Kidney tubule cell (primary cell): Measurements from ENCODE around the gene USP3.

ENCODE experiments used
- DNase-seq: peaks from one replicate; pipeline ENCODE4 v3.0.0-alpha.2; 2018; ENCODE audit warnings: low spot score

The USP3 gene

DNA sequence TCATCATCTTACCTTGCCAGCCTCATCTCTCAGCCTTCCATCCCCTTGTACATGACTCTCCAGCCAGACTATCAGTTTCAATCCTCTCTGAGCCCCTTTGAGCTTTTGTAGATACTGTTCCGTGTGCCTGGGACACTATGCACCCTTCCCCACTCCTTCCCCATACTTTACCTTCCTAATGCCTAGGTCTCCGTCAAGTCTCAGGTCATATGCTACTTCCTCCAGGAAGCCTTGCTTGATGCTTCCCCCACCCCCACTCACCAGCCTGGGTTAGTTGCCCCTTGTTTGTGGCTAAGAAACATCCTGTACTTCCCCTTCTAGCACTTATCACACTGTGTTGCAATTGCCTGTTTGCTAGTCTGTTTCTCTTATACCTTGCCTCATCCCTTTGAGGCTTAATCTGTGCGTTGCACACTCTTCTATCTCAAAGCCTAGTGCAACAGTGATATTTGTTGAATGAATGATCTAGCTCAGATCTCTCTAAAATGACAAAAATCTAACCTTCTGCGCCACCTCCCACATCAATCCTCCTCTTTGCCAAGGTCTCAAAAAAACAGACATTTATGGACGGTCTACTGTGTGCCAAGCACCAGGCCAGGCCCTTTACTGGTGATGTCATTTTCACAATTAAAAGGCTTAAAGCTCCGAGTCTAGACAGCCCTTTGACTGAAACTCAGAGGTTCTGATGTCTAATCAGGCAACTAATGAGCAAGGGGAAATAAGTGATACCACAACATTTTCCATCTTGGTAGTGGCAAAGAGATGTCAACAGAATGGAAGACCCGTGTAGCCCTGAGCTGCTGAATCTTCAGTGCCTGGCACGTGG is 6.5 kb upstream of the USP3 start:
- DNase-seq, result no peak

GRCh38 chr15:63499175-63499549 is 5.2 kb upstream of the USP3 start:
- DNase-seq, result no peak

DNA sequence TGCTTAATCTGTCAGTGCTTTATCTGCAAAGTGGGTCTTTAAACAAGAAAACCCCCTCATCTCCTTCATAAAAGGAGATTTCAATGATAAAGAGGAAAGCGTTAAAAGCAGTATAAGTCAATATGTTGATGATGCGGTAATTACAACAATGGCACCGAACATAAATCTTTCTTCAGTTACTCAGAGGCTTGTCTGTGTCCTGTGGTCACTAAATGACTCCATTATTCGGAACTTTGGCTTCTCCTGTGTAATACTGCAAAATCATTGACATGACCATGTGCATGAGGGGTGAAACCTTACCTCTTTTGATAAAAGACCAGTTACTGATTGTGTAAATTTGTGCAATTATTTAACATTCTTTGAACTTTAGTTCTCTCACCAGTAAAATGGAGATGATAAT is 4.8 kb upstream of the USP3 start:
- DNase-seq, result peak; percentile 39

DNA sequence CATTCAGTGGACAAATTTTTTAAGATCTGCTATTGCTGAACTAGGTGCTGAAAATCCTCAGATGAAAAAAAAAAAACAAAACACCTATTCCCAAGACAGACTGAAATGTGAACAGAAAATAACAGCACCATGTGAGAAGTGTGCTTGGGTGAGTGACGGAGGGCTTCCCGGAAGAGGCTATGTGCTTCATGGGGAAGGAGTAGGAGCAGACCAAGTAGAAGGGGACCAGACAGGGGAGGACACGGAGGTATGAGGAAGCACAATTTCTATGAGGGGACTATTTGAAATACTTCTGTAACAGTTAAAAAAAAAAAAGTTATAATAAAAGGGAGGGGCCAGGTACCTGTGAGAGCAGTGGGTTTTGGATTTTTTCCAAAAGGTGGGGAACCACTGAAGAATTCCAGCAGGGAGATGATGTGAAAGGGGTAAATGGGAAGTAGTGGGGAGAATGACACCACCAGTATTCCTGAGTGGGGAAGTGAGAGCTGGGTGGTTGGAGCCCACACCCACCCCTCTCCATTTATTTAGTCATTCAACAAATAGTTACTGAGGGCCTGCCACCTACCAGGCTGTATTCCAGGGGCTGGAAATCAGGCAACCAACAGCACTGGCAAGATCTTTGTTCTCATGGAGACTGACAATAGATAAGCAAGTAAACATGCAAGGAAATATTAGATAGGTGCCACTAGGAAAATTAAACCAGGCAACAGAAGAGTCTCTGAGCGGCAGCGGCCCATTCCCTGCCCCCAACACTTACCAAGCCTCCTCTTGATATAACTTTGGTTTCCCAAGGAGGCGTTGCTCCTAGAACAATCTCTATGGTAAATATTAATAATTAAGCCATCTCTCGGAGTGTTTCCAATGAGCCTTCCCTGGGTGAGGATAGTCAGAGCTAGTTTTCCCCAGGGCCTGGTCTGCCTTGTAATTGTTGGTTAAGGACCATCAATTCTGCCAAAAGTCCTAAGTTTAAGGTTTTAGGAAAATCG is 3.8 kb upstream of the USP3 start:
- peak; percentile 79 for DNase-seq

DNA sequence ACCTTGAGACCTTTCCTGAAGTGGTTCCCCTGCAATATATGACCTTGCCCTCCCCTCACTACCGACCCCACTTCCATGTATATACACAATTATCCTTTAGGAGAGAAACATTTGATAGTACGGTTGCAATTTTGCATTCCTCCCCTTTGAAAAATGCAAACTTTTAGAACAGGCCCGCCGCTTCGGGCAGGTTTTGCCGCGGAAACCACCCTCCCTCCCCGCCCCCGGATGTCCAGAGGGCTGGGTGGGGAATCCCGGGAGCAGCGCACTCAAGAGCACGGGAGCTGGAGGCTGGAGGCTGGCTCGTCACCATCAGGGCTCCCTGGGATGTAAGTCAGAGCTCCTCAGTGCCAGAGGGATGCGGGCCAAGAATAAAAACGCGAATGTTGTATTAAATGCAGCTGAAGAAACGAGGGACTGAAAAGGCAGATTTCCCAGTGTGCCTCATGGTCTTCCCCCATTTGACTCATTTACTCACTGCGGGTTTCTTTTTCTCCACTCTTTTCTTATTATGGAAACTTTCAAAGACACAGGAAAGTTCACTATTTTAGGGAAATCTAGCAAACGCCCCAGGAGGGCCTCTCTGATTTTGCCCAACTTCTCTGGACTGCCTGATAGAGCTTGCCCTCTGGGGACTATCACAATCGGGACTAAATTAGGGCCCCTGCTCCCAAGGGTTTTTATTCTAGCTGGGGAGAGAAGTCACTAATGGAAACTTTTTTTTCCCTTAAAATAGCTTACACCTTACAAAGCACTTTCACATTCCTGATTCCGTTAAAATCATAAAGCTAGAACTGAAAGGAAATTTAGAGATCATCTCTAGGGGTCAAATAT is 2.9 kb upstream of the USP3 start:
- DNase-seq, result peak; percentile 87

- peak; percentile 40 for DNase-seq
Measured at GRCh38 chr15:63502137-63502766, 2.1 kb upstream of the USP3 start.

DNA sequence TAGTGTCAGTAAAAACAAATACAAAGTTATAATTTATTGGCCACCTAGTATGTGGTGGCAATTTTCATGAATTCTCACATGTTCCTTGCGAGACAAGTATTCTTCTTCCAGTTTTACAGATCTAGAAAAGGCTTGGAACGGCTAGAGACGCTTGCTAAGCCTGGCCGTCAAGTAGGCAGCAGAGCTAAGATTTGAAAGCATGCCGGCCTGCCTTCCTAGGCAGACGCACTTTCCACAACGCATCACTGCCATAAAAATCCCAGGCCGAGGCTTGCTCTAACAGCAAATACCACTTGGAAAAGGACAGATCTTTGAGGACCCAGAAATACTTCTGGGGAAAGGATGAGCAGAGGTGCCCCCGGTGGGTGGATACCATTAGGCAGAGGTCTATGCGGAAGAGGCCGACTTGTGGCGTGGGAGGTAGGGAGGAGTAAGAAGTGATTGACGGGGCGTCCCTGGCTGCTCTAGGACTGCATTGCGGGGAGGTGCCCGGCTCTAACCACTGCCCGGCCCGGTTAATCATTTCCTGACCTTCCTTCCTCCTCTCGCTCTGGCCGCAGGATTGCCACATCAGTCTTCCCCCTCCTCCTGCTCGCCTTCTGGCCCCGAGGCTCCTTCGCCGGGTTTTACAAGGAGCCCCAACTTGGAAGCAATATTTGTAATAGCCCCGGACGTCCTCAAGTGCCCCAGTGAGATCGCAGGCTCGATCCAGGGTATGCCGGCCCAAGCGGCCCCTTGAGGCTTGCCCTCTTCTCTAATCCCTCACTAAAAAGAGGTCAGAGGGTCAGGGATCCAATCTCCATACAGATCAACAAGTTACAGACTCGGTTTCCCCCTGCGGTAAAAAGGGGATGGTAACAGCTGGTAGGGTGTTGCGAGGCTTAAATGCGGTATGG is 1.3 kb upstream of the USP3 start:
- peak; percentile 99 for DNase-seq

DNA sequence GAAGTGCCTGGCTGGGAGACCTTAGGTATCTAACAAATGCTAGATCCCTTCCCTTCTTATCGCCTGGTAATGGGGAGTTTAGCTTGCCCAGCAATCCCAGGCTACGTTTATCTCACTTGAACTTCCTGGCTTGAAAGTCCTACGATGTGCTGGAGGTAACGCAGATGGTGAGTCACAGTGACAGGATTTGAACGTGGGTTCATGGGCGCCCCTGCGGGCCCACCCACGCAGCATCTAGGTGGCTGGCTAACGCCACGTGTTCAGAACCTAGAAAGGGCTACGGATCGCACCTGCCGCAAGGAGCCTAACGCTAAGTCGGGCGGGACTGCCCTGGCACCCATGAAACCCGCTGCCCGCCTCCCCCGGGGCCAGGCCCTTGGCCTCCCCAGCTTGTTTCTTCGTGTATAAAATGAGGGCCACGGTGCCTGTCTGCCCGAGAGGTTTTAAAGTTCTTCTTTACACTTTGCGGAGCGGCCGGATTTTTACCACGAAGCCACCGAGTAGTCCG is 600 bp upstream of the USP3 start:
- DNase-seq, result peak; percentile 95

DNA sequence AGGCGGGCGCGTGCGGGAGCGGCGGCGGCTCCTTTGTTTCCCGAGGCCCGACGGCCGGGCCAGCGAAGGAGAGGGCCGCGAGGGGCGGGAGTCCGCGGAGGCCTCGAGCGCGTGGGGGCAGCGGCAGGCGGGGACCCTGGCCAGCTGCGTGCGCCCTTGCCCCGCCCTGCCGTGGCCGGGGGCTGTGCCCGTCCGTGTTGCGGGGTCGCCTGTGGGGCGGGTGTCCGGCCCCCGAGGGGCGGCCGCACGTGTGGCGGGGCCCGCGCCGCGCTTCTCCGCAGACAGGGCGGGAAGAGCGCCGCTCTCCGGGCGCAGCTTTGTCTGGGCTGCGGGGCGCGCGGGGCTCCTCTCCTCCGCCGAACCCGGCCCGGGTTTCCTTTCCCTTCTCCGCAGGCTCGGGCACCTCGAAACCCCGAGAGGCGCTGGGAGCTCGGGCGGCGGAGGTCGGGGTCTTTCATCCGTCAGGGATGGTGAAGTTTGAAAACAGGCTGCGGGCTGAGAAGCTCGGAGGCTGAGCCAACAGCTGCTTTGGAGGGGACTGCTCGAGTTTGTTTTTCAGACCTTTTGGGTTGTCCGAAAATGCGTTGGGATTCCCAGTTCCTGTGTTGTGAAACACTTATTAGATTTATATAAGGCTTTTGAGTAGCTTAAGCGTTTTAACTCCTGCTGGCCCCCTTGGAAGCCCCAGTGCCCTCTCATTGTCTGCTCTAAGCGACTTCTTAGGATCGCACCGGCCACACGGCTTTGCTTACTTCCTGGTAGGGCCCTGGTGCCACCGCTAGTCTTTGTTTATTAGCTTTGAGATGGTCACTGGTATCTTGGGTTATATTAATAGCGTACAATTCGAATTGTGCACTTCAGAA is 817 bp downstream of the USP3 start:
- peak; percentile 74 for DNase-seq

DNA sequence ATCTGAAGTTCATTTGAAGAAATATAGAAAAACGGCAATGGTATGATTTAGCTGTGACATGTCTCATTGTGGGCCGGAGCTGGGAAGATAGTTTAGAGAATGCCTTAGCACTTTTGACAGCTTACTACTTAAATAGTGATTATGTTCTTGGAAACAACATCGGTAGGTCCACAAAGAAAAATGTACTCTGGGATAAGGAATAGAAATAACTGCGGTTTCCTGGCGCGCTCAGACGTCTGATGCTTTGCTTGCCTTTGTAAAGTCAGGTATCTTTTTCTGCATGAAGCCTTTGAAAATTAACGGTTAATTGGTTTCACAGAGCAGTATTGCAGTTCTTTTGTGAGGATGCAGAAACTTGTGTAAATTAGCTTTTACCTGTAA is 1.4 kb downstream of the USP3 start:
- DNase-seq, result no peak

GRCh38 chr15:63506537-63507035 is 2.2 kb downstream of the USP3 start:
- peak; percentile 54 for DNase-seq

- no peak for DNase-seq
Measured at GRCh38 chr15:63507878-63508818, 3.8 kb downstream of the USP3 start.

DNA sequence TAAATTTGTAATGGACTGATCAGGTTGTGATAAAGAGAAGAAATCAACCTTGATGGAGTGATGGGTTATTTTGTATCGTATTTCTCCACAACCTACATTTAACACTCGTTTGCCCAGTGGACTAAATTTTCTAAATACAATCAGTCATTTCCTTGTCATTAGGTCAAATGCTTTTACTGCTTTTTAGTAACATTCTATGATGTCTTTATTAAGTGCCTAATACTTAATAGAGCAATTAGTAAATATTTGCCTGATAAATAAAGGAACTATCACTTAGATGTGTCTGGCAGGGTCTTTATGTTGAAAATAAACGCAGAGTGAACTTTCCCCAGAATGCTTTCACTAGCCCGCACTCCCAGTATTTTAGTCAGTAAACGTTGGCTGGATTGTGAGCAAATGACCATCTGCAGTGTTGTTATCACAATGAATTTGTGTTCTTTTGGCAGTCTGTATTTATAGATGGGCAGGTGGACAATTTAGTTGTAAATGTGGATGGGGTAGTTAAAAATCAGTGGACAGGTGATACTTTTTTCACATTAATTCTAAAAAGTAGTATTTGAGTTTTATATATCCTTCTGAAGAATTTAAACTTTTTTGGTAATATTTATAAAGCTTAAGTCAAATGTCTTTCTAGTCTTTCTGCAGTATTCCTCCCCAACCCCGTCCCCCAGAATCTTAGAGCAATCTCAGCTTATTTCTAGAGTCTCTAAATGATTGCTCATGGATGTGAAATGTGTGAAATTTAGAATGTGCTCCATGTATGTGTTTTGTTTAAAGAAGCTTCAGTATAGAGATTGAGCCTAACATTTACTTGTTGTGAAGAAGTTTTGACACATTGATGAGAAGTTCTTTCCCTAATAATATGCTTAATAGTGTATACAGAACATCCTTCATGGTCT is 4.9 kb downstream of the USP3 start:
- DNase-seq, result no peak

DNA sequence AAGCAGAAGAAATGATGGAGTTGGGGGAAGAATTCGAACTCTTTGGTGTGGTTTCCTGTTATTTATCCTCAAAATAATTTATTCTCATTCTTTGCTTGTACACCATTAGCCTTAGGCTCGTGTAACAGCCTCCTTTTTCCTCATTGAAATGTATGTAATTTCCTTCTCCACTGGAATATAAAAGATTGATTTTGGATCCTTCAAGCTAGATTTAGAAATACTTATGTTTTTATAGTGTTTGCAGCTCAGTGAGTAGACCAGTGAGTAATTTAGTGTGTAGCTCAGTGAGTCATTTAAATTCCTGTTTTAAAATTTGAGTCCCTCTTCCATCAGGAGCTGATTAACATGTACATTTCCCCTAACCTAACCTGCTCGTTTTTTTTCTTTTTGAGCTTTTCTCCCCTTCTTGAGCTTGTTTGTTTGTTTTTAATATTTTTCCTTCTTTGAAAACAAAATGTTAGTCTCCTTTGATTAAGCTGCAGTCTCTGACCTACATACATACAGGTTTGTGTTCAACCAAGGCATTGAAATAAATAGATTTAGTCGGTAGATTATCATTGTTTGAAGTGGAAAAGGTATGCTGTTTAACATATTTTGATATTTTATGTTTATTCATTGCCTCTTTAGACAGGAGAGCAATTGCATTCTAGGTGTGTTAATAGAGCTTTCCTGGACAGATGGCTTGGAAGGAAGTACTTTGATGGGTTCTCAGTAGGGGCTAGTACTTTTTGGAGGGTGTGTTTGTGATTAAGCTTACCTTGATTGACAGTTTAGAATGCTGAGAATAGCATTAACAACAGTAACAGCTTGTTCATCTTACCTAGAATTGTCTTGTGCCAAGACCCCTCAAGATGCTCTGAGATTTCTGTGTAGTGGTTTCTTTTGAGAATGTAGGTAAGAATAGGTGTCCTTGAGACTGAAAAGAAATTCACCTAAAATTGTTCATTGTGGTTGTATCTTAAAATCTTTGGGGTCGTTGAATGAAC is 5.9 kb downstream of the USP3 start:
- peak; percentile 68 for DNase-seq

DNA sequence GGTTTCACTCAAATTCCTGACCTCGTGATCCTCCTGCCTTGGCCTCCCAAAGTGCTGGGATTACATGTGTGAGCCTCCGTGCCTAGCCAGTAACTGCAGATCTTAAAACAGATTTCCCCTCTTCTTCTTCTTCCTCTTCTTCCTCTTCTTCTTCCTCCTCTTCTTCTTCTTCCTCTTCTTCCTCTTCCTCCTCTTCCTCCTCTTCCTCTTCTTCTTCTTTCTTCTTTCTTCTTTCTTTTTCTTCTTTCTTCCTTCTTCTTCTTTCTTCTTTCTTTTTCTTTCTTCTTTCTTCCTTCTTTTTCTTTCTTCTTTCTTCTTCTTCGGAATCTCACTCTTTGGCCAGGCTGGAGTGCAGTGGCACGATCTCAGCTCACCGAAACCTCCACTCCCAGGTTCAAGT is 7.8 kb downstream of the USP3 start:
- no peak for DNase-seq

GRCh38 chr15:63513271-63513670 is 8.9 kb downstream of the USP3 start:
- DNase-seq, result no peak
